Activated T-cell treated with anti-CD3 and anti-CD28 coated beads, Interleukin-2, amount 50 U/mL, for 72 hours (primary cell): ENCODE data around the gene NOC4L. TPM values are rescaled to one million over a fixed set of nuclear protein-coding genes. Genes with fewer than 3 reads are reported as not detected.

Experiments
- ATAC-seq, 2 donors: fragments of 150-1000 bp; cut with Tn5 transposase; replicated peaks in 1 of 2; 2 replicates each; pipeline ENCODE4 v1.10.0; 2021; ENCODE audit warnings: moderate library complexity in 2 of 2, mild to moderate bottlenecking in 1 of 2
- DNase-seq, 2 donors: peaks; one replicate each; pipeline ENCODE4 v3.0.0; 2021 to 2022; ENCODE audit warnings: mixed read lengths in 1 of 2
- H3K27ac Mint-ChIP-seq: one replicate; pipeline ENCODE4 v1.8.0; 2022; ENCODE audit warnings: mild to moderate bottlenecking, moderate library complexity, mixed read lengths
- H3K27me3 Mint-ChIP-seq: one replicate; pipeline ENCODE4 v1.8.0; 2022; ENCODE audit warnings: low read depth, mixed read lengths
- H3K36me3 Mint-ChIP-seq, 2 donors: one replicate each; pipeline ENCODE4 v1.8.0; 2022; ENCODE audit warnings: mixed read lengths in 2 of 2, mild to moderate bottlenecking in 1 of 2; ENCODE audit not compliant: insufficient read depth in 2 of 2
- H3K4me1 Mint-ChIP-seq: one replicate; pipeline ENCODE4 v1.8.0; 2022; ENCODE audit warnings: low read depth, mixed read lengths
- H3K4me3 Mint-ChIP-seq, 2 donors: one replicate each; pipeline ENCODE4 v1.8.0; 2022; ENCODE audit warnings: mild to moderate bottlenecking in 2 of 2, mixed read lengths in 2 of 2, moderate library complexity in 2 of 2
- H3K9me3 Mint-ChIP-seq, 2 donors: one replicate each; pipeline ENCODE4 v1.8.0; 2022; ENCODE audit warnings: mixed read lengths in 2 of 2
- total RNA-seq, 2 donors: library from RNA; stranded (reverse); gene quantifications; one replicate each; pipeline ENCODE4 v1.2.3, GENCODE V29; 2022

NOC4L gene
- total RNA-seq, 2 donors from 2014 or later: 19.4 to 21.2 TPM

- no peaks in the 10 kb centered on the region for H3K4me1 Mint-ChIP-seq
- H3K36me3 Mint-ChIP-seq: peaks cover 0 to 9% of the 10 kb centered on the region in 2 donors
- no peaks in the 10 kb centered on the region for H3K9me3 Mint-ChIP-seq
- no peak for DNase-seq
- H3K4me3 Mint-ChIP-seq: no peak overlapping the region
- no peaks in the 10 kb centered on the region for H3K27me3 Mint-ChIP-seq
- ATAC-seq: no peak
- H3K27ac Mint-ChIP-seq: no peak overlapping the region
Observed at GRCh38 chr12:132111654-132112304, 32.5 kb upstream of the NOC4L start.

- Mint-ChIP-seq H3K36me3 (peaks cover 0 to 6% of the 10 kb centered on the region in 2 donors), H3K4me3 (no peak overlapping the region), H3K4me1 (no peaks in the 10 kb centered on the region), H3K9me3 (no peaks in the 10 kb centered on the region), H3K27ac (no peak overlapping the region), H3K27me3 (no peaks in the 10 kb centered on the region)
- no peak for DNase-seq
- no peak for ATAC-seq
Observed at GRCh38 chr12:132114667-132115066, 29.6 kb upstream of the NOC4L start.

GRCh38 chr12:132115500-132115899 is 28.8 kb upstream of the NOC4L start:
- DNase-seq (no peak), ATAC-seq (no peak)
- Mint-ChIP-seq H3K27ac (no peak overlapping the region), H3K4me1 (no peaks in the 10 kb centered on the region), H3K36me3 (peaks cover 0 to 4% of the 10 kb centered on the region in 2 donors), H3K9me3 (no peaks in the 10 kb centered on the region), H3K27me3 (no peaks in the 10 kb centered on the region), H3K4me3 (no peak overlapping the region)

GRCh38 chr12:132116709-132117557 is 27.3 kb upstream of the NOC4L start:
- no peak for DNase-seq
- H3K27me3 Mint-ChIP-seq: no peaks in the 10 kb centered on the region
- no peak overlapping the region for H3K4me3 Mint-ChIP-seq
- no peak for ATAC-seq
- no peaks in the 10 kb centered on the region for H3K4me1 Mint-ChIP-seq
- H3K27ac Mint-ChIP-seq: no peak overlapping the region
- H3K36me3 Mint-ChIP-seq: peaks cover 0 to 3% of the 10 kb centered on the region in 2 donors
- H3K9me3 Mint-ChIP-seq: no peaks in the 10 kb centered on the region

GRCh38 chr12:132117558-132117875 is 26.7 kb upstream of the NOC4L start:
- Mint-ChIP-seq H3K27me3 (no peaks in the 10 kb centered on the region), H3K4me1 (no peaks in the 10 kb centered on the region), H3K4me3 (no peak overlapping the region), H3K27ac (no peak overlapping the region), H3K36me3 (peaks cover 0 to 3% of the 10 kb centered on the region in 2 donors), H3K9me3 (no peaks in the 10 kb centered on the region)
- DNase-seq (no peak), ATAC-seq (no peak)

GRCh38 chr12:132118876-132119275 is 25.4 kb upstream of the NOC4L start:
- Mint-ChIP-seq H3K27me3 (no peaks in the 10 kb centered on the region), H3K9me3 (no peaks in the 10 kb centered on the region), H3K27ac (no peak overlapping the region), H3K36me3 (peaks cover under 1 to 4% of the 10 kb centered on the region in 2 donors), H3K4me3 (no peak overlapping the region), H3K4me1 (no peaks in the 10 kb centered on the region)
- DNase-seq (no peak), ATAC-seq (no peak)

- H3K36me3 Mint-ChIP-seq: peaks cover 8 to 17% of the 10 kb centered on the region in 2 donors
- no peaks in the 10 kb centered on the region for H3K27me3 Mint-ChIP-seq
- H3K27ac Mint-ChIP-seq: no peak overlapping the region
- ATAC-seq (no peak), DNase-seq (no peak)
- H3K9me3 Mint-ChIP-seq: no peaks in the 10 kb centered on the region
- no peaks in the 10 kb centered on the region for H3K4me1 Mint-ChIP-seq
- no peak overlapping the region for H3K4me3 Mint-ChIP-seq
Observed at GRCh38 chr12:132121283-132121682, 23.0 kb upstream of the NOC4L start.

GRCh38 chr12:132123970-132124765 is 20.1 kb upstream of the NOC4L start:
- Mint-ChIP-seq H3K4me3 (no peak overlapping the region), H3K27ac (no peak overlapping the region), H3K9me3 (no peaks in the 10 kb centered on the region), H3K4me1 (no peaks in the 10 kb centered on the region), H3K36me3 (peaks cover 10 to 39% of the 10 kb centered on the region in 2 donors), H3K27me3 (no peaks in the 10 kb centered on the region)
- ATAC-seq (no peak), DNase-seq (no peak)

GRCh38 chr12:132124766-132125425 is 19.4 kb upstream of the NOC4L start:
- ATAC-seq (no peak), DNase-seq (no peak)
- H3K4me3 Mint-ChIP-seq: no peak overlapping the region
- peaks cover 10 to 42% of the 10 kb centered on the region in 2 donors for H3K36me3 Mint-ChIP-seq
- no peaks in the 10 kb centered on the region for H3K9me3 Mint-ChIP-seq
- H3K4me1 Mint-ChIP-seq: no peaks in the 10 kb centered on the region
- no peaks in the 10 kb centered on the region for H3K27me3 Mint-ChIP-seq
- H3K27ac Mint-ChIP-seq: no peak overlapping the region

GRCh38 chr12:132125736-132126135 is 18.5 kb upstream of the NOC4L start:
- Mint-ChIP-seq H3K27me3 (no peaks in the 10 kb centered on the region), H3K4me1 (no peaks in the 10 kb centered on the region), H3K36me3 (peaks cover 10 to 42% of the 10 kb centered on the region in 2 donors), H3K27ac (no peak overlapping the region), H3K4me3 (no peak overlapping the region), H3K9me3 (no peaks in the 10 kb centered on the region)
- DNase-seq: no peak
- ATAC-seq: no peak

GRCh38 chr12:132127041-132127440 is 17.2 kb upstream of the NOC4L start:
- no peaks in the 10 kb centered on the region for H3K4me1 Mint-ChIP-seq
- no peak overlapping the region for H3K27ac Mint-ChIP-seq
- H3K27me3 Mint-ChIP-seq: no peaks in the 10 kb centered on the region
- ATAC-seq (no peak), DNase-seq (no peak)
- H3K9me3 Mint-ChIP-seq: no peaks in the 10 kb centered on the region
- no peak overlapping the region for H3K4me3 Mint-ChIP-seq
- peaks cover 10 to 40% of the 10 kb centered on the region in 2 donors for H3K36me3 Mint-ChIP-seq

- H3K9me3 Mint-ChIP-seq: no peaks in the 10 kb centered on the region
- no peaks in the 10 kb centered on the region for H3K4me1 Mint-ChIP-seq
- H3K27ac Mint-ChIP-seq: no peak overlapping the region
- no peaks in the 10 kb centered on the region for H3K27me3 Mint-ChIP-seq
- ATAC-seq: no peak
- no peak for DNase-seq
- no peak overlapping the region for H3K4me3 Mint-ChIP-seq
- H3K36me3 Mint-ChIP-seq: peaks cover 8 to 37% of the 10 kb centered on the region in 2 donors
Observed at GRCh38 chr12:132129007-132129406, 15.2 kb upstream of the NOC4L start.

GRCh38 chr12:132130690-132131089 is 13.6 kb upstream of the NOC4L start:
- Mint-ChIP-seq H3K4me1 (no peaks in the 10 kb centered on the region), H3K27ac (no peak overlapping the region), H3K27me3 (no peaks in the 10 kb centered on the region), H3K9me3 (no peaks in the 10 kb centered on the region), H3K4me3 (no peak overlapping the region), H3K36me3 (peaks cover 3 to 30% of the 10 kb centered on the region in 2 donors)
- ATAC-seq: no peak
- DNase-seq: no peak
